Gastrocnemius medialis (tissue), 4 donors: ENCODE results near the gene KIRREL3. TPM values are rescaled to one million over a fixed set of nuclear protein-coding genes. Genes with fewer than 3 reads are reported as not detected.

Experiments
- ATAC-seq, 2 donors: fragments of 150-250 bp; one replicate each; pipeline ENCODE4 v1.9.1; 2016
- DNase-seq, 2 donors: peaks; one replicate each; pipeline ENCODE4 v3.0.0-alpha.2; 2019
- H3K27ac ChIP-seq, 4 donors: fragments of 200-600 bp; sonication (generic); 1 replicate in 1 of 4; 2 replicates in 3 of 4; pipeline ENCODE4 v1.5.1; 2016 to 2018; ENCODE audit warnings: mild to moderate bottlenecking in 2 of 4, moderate library complexity in 1 of 4
- H3K27me3 ChIP-seq, 3 donors: fragments of 200-600 bp; sonication (generic) in 2 of 3; 1 replicate in 1 of 3; 2 replicates in 2 of 3; pipeline versions ENCODE4 v1.5.1 to v1.6.0; 2016 to 2019; ENCODE audit warnings: mild to moderate bottlenecking in 1 of 3, moderate library complexity in 1 of 3
- H3K36me3 ChIP-seq, 2 donors: fragments of 200-600 bp; sonication (generic) in 1 of 2; one replicate each; pipeline ENCODE4 v1.5.1; 2017 to 2018
- H3K4me1 ChIP-seq, 2 donors: fragments of 200-600 bp; sonication (generic) in 1 of 2; one replicate each; pipeline ENCODE4 v1.5.1; 2016 to 2017; ENCODE audit warnings: mild to moderate bottlenecking in 2 of 2
- H3K4me3 ChIP-seq, 4 donors: fragments of 200-600 bp; sonication (generic) in 3 of 4; 1 replicate in 1 of 4; 2 replicates in 3 of 4; pipeline ENCODE4 v1.5.1; 2016 to 2019; ENCODE audit warnings: mild to moderate bottlenecking in 2 of 4
- H3K9me3 ChIP-seq, 3 donors: fragments of 200-600 bp; sonication (generic) in 2 of 3; 1 replicate in 1 of 3; 2 replicates in 2 of 3; pipeline ENCODE4 v1.5.1; 2016 to 2019
- CTCF ChIP-seq, 5 experiments: fragments of 450-650 bp in 3 of 5; fragments of 200-600 bp in 2 of 5; sonication (generic) in 2 of 5; IDR thresholded peaks in 4 of 5; conservative IDR thresholded peaks in 1 of 5; 1 replicate in 4 of 5; 2 replicates in 1 of 5; pipeline ENCODE4 v1.5.1; 2016 to 2019; ENCODE audit warnings: antibody characterized with exemption in 5 of 5, mild to moderate bottlenecking in 3 of 5, moderate library complexity in 3 of 5
- POLR2A ChIP-seq, 2 donors: fragments of 450-650 bp; IDR thresholded peaks; one replicate each; pipeline ENCODE4 v1.6.1; 2017; ENCODE audit warnings: antibody characterized with exemption in 2 of 2, mild to moderate bottlenecking in 2 of 2, moderate library complexity in 2 of 2
- in situ Hi-C, 4 donors: fragments of 200-750 bp; cut with MboI; loops; one replicate each; pipeline versions ENCODE4 v1.15.0 to v1.8.0; 2017; ENCODE audit warnings: low sequenced_read_pairs in 4 of 4
- intact Hi-C: fragments of 100-400 bp; cut with DNase I; formaldehyde crosslinking; loops from one replicate; pipeline ENCODE4 v1.15.1; 2023; ENCODE audit warnings: low total_unique reads
- total RNA-seq, 4 donors: library from RNA; depleted of rRNA; stranded (reverse); fragments of >200 nt; gene quantifications; one replicate each; pipeline versions ENCODE4 v1.1.0 to v1.2.3, GENCODE V29; 2016

KIRREL3 gene
- total RNA-seq, 4 donors from 2014 or later: 0.10 TPM; not detected in 3

- ATAC-seq: no peak
- in situ Hi-C loops: no loop called here
- no peak for DNase-seq
- no peak overlapping the region for H3K27ac ChIP-seq
- no peaks in the 10 kb centered on the region for H3K9me3 ChIP-seq
- no peak for TF ChIP-seq CTCF (IDR thresholded peaks at IDR 0.05 in 4 of 5, conservative IDR thresholded peaks at IDR 0.05 in 1 of 5)
- no peak for TF ChIP-seq POLR2A (IDR thresholded peaks at IDR 0.05)
- no peaks in the 10 kb centered on the region for H3K36me3 ChIP-seq
- no peaks in the 10 kb centered on the region for H3K4me1 ChIP-seq
- H3K27me3 ChIP-seq: peaks cover 49 to 73% (median 54%) of the 10 kb centered on the region in 3 donors
- intact Hi-C loops: no loop called here
- no peak overlapping the region for H3K4me3 ChIP-seq
Observed at GRCh38 chr11:127002669-127003259, 2.2 kb upstream of the KIRREL3 start.

DNA sequence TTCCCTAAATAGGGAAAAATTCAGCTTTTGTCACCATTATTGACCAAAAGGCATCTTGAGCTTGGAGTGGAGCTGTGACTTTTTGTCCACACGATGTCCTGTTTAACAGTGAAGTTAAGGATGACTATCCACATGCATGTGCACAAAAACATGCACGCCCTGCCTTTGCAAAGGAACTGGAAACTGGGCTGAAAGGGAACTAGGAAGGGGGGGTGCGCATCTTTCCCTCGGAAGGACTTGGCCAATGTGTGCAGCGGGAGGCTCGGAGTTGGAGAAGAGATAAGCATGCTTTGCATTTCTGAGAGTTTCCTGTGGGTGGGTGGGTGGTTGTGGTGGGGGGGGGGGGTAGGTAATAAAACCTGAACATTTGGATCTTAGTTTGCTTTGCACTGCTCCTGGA lies 411 bp upstream of the KIRREL3 start:
- intact Hi-C loops: no loop called here
- in situ Hi-C loops: no loop called here

DNA sequence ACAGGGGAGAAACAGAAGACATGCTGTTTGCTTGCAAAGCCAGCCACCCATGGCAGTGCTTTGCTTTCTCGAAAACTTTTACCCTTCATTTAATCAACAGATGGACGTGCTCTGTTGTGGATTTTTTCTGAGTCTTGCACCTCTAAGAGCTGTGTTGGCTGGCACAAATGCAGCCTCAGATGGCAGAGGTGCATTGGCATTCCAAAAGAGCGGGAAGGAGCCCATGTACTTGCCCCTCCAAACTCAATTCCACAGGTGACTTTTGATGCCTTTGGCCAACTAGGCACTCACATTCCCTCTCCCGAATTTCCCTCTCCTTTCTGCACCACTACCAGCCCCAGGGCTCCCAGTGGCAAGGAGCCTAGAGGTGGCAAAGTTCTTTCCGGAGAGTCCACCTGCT lies 1.2 kb downstream of the KIRREL3 start:
- in situ Hi-C loops (loop anchor here (25.0 kb wide), 2 partner anchors 387 to 562 kb away; no protein-coding TSS in a partner anchor), intact Hi-C loops (loop anchor here (10.0 kb wide), 1 partner anchor 685 kb away; no protein-coding TSS in a partner anchor)
- Histone ChIP-seq H3K36me3 (no peaks in the 10 kb centered on the region), H3K9me3 (no peaks in the 10 kb centered on the region), H3K4me3 (no peak overlapping the region), H3K27ac (no peak overlapping the region), H3K27me3 (peaks cover 45 to 61% (median 49%) of the 10 kb centered on the region in 3 donors), H3K4me1 (no peaks in the 10 kb centered on the region)
- TF ChIP-seq POLR2A (IDR thresholded peaks at IDR 0.05) (no peak), CTCF (IDR thresholded peaks at IDR 0.05 in 4 of 5, conservative IDR thresholded peaks at IDR 0.05 in 1 of 5) (no peak)
- ATAC-seq (no peak), DNase-seq (no peak)

More for the DNA sequence above, 411 bp upstream of the KIRREL3 start:
- H3K36me3 ChIP-seq: no peaks in the 10 kb centered on the region
- TF ChIP-seq CTCF (IDR thresholded peaks at IDR 0.05 in 4 of 5, conservative IDR thresholded peaks at IDR 0.05 in 1 of 5) (no peak), POLR2A (IDR thresholded peaks at IDR 0.05) (no peak)
- no peaks in the 10 kb centered on the region for H3K9me3 ChIP-seq
- ATAC-seq (no peak), DNase-seq (no peak)
- no peak overlapping the region for H3K27ac ChIP-seq
- no peak overlapping the region for H3K4me3 ChIP-seq
- H3K27me3 ChIP-seq: peaks cover 45 to 74% (median 53%) of the 10 kb centered on the region in 3 donors
- H3K4me1 ChIP-seq: no peaks in the 10 kb centered on the region

GRCh38 chr11:126997641-126998040 lies 2.9 kb downstream of the KIRREL3 start:
- H3K27ac ChIP-seq: no peak overlapping the region
- in situ Hi-C loops: loop anchor here (25.0 kb wide), 2 partner anchors 385 to 560 kb away; no protein-coding TSS in a partner anchor
- ATAC-seq (no peak), DNase-seq (no peak)
- no peaks in the 10 kb centered on the region for H3K9me3 ChIP-seq
- H3K36me3 ChIP-seq: no peaks in the 10 kb centered on the region
- intact Hi-C loops: loop anchor here (10.0 kb wide), 1 partner anchor 683 kb away; no protein-coding TSS in a partner anchor
- peaks cover 27 to 45% (median 32%) of the 10 kb centered on the region in 3 donors for H3K27me3 ChIP-seq
- no peaks in the 10 kb centered on the region for H3K4me1 ChIP-seq
- no peak for TF ChIP-seq CTCF (IDR thresholded peaks at IDR 0.05 in 4 of 5, conservative IDR thresholded peaks at IDR 0.05 in 1 of 5)
- TF ChIP-seq POLR2A (IDR thresholded peaks at IDR 0.05): no peak
- no peak overlapping the region for H3K4me3 ChIP-seq
